Kasumi-1 (cell line): ENCODE data around the gene SIN3B.

Source experiments
- DNase-seq, 2 experiments: peaks; one replicate each; lab custom pipeline; 2025; lab: John Stamatoyannopoulos, UW

The SIN3B gene

GRCh38 chr19:16889366-16889882 is 60.2 kb downstream of the SIN3B start:
- no peak for DNase-seq

GRCh38 chr19:16889883-16890460 is 60.8 kb downstream of the SIN3B start:
- DNase-seq, result no peak

GRCh38 chr19:16890461-16891184 is 61.4 kb downstream of the SIN3B start:
- DNase-seq, result no peak

- DNase-seq, result no peak
Measured at GRCh38 chr19:16891696-16892382, 62.6 kb downstream of the SIN3B start.

- DNase-seq, result no peak
Measured at GRCh38 chr19:16892436-16892835, 63.2 kb downstream of the SIN3B start.

GRCh38 chr19:16892868-16893685 is 63.9 kb downstream of the SIN3B start:
- no peak for DNase-seq

GRCh38 chr19:16893686-16893989 is 64.4 kb downstream of the SIN3B start:
- no peak for DNase-seq

GRCh38 chr19:16894080-16894479 is 64.9 kb downstream of the SIN3B start:
- no peak for DNase-seq

GRCh38 chr19:16895467-16896145 is 66.4 kb downstream of the SIN3B start:
- DNase-seq, result no peak

- DNase-seq, result no peak
Measured at GRCh38 chr19:16896146-16897028, 67.2 kb downstream of the SIN3B start.

- no peak for DNase-seq
Measured at GRCh38 chr19:16897029-16897855, 68.0 kb downstream of the SIN3B start.

GRCh38 chr19:16897856-16898161 is 68.6 kb downstream of the SIN3B start:
- DNase-seq, result no peak

GRCh38 chr19:16898361-16899015 is 69.3 kb downstream of the SIN3B start:
- no peak for DNase-seq

- DNase-seq, result peak; percentile 12 to 37
Measured at GRCh38 chr19:16899566-16900075, 70.4 kb downstream of the SIN3B start.

- no peak for DNase-seq
Measured at GRCh38 chr19:16901491-16902175, 72.4 kb downstream of the SIN3B start.

GRCh38 chr19:16902545-16902944 is 73.3 kb downstream of the SIN3B start:
- DNase-seq, result no peak

- DNase-seq, result no peak
Measured at GRCh38 chr19:16903347-16903746, 74.1 kb downstream of the SIN3B start.

GRCh38 chr19:16904599-16904998 is 75.4 kb downstream of the SIN3B start:
- DNase-seq, result no peak

- no peak for DNase-seq
Measured at GRCh38 chr19:16908759-16909158, 79.6 kb downstream of the SIN3B start.
